K562 (cell line): ENCODE data around the gene AGPAT1. TPM values are rescaled to one million over a fixed set of nuclear protein-coding genes. Genes with fewer than 3 reads are reported as not detected.

Experiments used
- HDAC3 ChIP-seq: fragments of 450-650 bp; IDR thresholded peaks from 2 replicates; pipeline ENCODE4 v1.6.1; 2018; ENCODE audit warnings: borderline replicate concordance, mild to moderate bottlenecking, moderate library complexity; ENCODE audit not compliant: partially characterized antibody
- KDM5B ChIP-seq: fragments of 200-600 bp; sonication (generic); IDR thresholded peaks from 2 replicates; pipeline ENCODE4 v1.6.1; 2012; ENCODE audit warnings: low read depth, mild to moderate bottlenecking, moderate library complexity, low read length, control low read depth, inconsistent platforms; ENCODE audit not compliant: insufficient replicate concordance
- PRMT5 ChIP-seq: sonication (generic); formaldehyde crosslinking; IDR thresholded peaks from 2 replicates; pipeline ENCODE4 v1.5.0; 2020; ENCODE audit warnings: missing genetic modification reagents
- ZC3H4 ChIP-seq: sonication (generic); formaldehyde crosslinking; IDR thresholded peaks from 2 replicates; pipeline ENCODE4 v1.9.0; 2021; ENCODE audit warnings: missing genetic modification reagents, borderline replicate concordance
- ZNF639 ChIP-seq, 2 experiments: fragments of 200-800 bp in 1 of 2; sonication (Bioruptor generic) in 1 of 2; sonication (generic) in 1 of 2; formaldehyde crosslinking in 1 of 2; IDR thresholded peaks in 1 of 2; conservative IDR thresholded peaks in 1 of 2; 2 replicates each; pipeline versions ENCODE4 v1.5.0 to v1.6.1; 2016 to 2020; ENCODE audit warnings: missing compliant biosample characterization in 1 of 2, missing genetic modification characterization in 1 of 2, missing genetic modification reagents in 1 of 2
- polyA plus RNA-seq, 8 experiments: library from polyadenylated mRNA; depleted of rRNA in 4 of 8; stranded (reverse) in 5 of 8; unstranded in 3 of 8; fragments of >200 nt; fragmentation: Nextera tagmentation in 2 of 8; fragmentation: Illumina TruSeq in 1 of 8; extraction: Ambion mirVana in 2 of 8; extraction: Trizol in 1 of 8; gene quantifications; 2 replicates each; pipeline versions ENCODE4 v1.2.1 to v1.2.3, GENCODE V29; 2011 to 2014; ENCODE audit warnings: inconsistent platforms in 1 of 8, missing spikeins in 1 of 8
- total RNA-seq, 7 experiments: library from RNA; depleted of rRNA in 6 of 7; stranded (reverse); fragments of >200 nt in 6 of 7; fragmentation: Illumina TruSeq in 2 of 7; extraction: Trizol in 2 of 7; gene quantifications; 2 replicates each; pipeline versions ENCODE4 v1.2.1 to v1.2.3, GENCODE V29; 2011 to 2021; ENCODE audit warnings: low replicate concordance in 1 of 7
- TF ChIP-seq, protein P1 (sequence below): fragments of 250-450 bp; sonication (Bioruptor Pico); IDR thresholded peaks from 2 replicates; pipeline ENCODE4 v1.5.0; 2020; ENCODE audit warnings: mild to moderate bottlenecking
- TF ChIP-seq, protein P2 (sequence below): fragments of 450-650 bp; IDR thresholded peaks from 2 replicates; pipeline ENCODE4 v1.6.1; 2016; ENCODE audit warnings: mild to moderate bottlenecking, moderate library complexity

Gene AGPAT1
- total and polyA plus RNA-seq, 9 of the 15 experiments (the other 6 are each of a cell fraction or from before 2014, with no cell fraction given): 37.9 to 176 (median 69.4) TPM

- no peak for TF ChIP-seq ZNF639 (CRISPR knock-in tag; conservative IDR thresholded peaks at IDR 0.05 in 1 of 2, IDR thresholded peaks at IDR 0.05 in 1 of 2)
- TF ChIP-seq KDM5B: no peak
- TF ChIP-seq HDAC3: no peak
- TF ChIP-seq ZC3H4: 0 out of 2 replicates have a peak, but pooled peaks have one; percentile 32
- TF ChIP-seq, protein P1, sequence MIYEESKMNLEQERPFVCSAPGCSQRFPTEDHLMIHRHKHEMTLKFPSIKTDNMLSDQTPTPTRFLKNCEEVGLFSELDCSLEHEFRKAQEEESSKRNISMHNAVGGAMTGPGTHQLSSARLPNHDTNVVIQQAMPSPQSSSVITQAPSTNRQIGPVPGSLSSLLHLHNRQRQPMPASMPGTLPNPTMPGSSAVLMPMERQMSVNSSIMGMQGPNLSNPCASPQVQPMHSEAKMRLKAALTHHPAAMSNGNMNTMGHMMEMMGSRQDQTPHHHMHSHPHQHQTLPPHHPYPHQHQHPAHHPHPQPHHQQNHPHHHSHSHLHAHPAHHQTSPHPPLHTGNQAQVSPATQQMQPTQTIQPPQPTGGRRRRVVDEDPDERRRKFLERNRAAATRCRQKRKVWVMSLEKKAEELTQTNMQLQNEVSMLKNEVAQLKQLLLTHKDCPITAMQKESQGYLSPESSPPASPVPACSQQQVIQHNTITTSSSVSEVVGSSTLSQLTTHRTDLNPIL (CRISPR knock-in tag): no peak
- TF ChIP-seq, protein P2, sequence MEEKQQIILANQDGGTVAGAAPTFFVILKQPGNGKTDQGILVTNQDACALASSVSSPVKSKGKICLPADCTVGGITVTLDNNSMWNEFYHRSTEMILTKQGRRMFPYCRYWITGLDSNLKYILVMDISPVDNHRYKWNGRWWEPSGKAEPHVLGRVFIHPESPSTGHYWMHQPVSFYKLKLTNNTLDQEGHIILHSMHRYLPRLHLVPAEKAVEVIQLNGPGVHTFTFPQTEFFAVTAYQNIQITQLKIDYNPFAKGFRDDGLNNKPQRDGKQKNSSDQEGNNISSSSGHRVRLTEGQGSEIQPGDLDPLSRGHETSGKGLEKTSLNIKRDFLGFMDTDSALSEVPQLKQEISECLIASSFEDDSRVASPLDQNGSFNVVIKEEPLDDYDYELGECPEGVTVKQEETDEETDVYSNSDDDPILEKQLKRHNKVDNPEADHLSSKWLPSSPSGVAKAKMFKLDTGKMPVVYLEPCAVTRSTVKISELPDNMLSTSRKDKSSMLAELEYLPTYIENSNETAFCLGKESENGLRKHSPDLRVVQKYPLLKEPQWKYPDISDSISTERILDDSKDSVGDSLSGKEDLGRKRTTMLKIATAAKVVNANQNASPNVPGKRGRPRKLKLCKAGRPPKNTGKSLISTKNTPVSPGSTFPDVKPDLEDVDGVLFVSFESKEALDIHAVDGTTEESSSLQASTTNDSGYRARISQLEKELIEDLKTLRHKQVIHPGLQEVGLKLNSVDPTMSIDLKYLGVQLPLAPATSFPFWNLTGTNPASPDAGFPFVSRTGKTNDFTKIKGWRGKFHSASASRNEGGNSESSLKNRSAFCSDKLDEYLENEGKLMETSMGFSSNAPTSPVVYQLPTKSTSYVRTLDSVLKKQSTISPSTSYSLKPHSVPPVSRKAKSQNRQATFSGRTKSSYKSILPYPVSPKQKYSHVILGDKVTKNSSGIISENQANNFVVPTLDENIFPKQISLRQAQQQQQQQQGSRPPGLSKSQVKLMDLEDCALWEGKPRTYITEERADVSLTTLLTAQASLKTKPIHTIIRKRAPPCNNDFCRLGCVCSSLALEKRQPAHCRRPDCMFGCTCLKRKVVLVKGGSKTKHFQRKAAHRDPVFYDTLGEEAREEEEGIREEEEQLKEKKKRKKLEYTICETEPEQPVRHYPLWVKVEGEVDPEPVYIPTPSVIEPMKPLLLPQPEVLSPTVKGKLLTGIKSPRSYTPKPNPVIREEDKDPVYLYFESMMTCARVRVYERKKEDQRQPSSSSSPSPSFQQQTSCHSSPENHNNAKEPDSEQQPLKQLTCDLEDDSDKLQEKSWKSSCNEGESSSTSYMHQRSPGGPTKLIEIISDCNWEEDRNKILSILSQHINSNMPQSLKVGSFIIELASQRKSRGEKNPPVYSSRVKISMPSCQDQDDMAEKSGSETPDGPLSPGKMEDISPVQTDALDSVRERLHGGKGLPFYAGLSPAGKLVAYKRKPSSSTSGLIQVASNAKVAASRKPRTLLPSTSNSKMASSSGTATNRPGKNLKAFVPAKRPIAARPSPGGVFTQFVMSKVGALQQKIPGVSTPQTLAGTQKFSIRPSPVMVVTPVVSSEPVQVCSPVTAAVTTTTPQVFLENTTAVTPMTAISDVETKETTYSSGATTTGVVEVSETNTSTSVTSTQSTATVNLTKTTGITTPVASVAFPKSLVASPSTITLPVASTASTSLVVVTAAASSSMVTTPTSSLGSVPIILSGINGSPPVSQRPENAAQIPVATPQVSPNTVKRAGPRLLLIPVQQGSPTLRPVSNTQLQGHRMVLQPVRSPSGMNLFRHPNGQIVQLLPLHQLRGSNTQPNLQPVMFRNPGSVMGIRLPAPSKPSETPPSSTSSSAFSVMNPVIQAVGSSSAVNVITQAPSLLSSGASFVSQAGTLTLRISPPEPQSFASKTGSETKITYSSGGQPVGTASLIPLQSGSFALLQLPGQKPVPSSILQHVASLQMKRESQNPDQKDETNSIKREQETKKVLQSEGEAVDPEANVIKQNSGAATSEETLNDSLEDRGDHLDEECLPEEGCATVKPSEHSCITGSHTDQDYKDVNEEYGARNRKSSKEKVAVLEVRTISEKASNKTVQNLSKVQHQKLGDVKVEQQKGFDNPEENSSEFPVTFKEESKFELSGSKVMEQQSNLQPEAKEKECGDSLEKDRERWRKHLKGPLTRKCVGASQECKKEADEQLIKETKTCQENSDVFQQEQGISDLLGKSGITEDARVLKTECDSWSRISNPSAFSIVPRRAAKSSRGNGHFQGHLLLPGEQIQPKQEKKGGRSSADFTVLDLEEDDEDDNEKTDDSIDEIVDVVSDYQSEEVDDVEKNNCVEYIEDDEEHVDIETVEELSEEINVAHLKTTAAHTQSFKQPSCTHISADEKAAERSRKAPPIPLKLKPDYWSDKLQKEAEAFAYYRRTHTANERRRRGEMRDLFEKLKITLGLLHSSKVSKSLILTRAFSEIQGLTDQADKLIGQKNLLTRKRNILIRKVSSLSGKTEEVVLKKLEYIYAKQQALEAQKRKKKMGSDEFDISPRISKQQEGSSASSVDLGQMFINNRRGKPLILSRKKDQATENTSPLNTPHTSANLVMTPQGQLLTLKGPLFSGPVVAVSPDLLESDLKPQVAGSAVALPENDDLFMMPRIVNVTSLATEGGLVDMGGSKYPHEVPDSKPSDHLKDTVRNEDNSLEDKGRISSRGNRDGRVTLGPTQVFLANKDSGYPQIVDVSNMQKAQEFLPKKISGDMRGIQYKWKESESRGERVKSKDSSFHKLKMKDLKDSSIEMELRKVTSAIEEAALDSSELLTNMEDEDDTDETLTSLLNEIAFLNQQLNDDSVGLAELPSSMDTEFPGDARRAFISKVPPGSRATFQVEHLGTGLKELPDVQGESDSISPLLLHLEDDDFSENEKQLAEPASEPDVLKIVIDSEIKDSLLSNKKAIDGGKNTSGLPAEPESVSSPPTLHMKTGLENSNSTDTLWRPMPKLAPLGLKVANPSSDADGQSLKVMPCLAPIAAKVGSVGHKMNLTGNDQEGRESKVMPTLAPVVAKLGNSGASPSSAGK: no peak
- no peak for TF ChIP-seq PRMT5 (CRISPR knock-in tag)
Observed at GRCh38 chr6:32196682-32197616, 21.1 kb upstream of the AGPAT1 start (continued).
